Choroid plexus epithelial cell (primary cell): Measurements from ENCODE around the gene IFT74.
A peak's percentile ranks its signal among the peaks of the same experiment; 100 is the strongest.

Source experiments
- DNase-seq: peaks from one replicate; pipeline ENCODE4 v3.0.0-alpha.2; 2010; ENCODE audit warnings: low read depth
- H3K4me3 ChIP-seq: 2 replicates; pipeline ENCODE4 v1.5.1; 2011; ENCODE audit warnings: low read depth, mild to moderate bottlenecking, control low read depth, low read length, moderate library complexity
- CTCF ChIP-seq: conservative IDR thresholded peaks from 2 replicates; pipeline ENCODE4 v1.5.1; 2011; ENCODE audit warnings: low read depth, mild to moderate bottlenecking, control low read depth, inconsistent platforms, low read length, moderate library complexity

IFT74 gene

GRCh38 chr9:26955921-26956859, at the start of gene IFT74:
Gene IFT74, plus strand, starts transcription at chr9:26956412. Its CDS starts 5,556 bp downstream, at chr9:26961968.
- TF ChIP-seq CTCF = no peak
- peak within 1 kb of the TSS; percentile 80 for H3K4me3 ChIP-seq
- DNase-seq = peak; percentile 99

GRCh38 chr9:26913138-26913668, 43.0 kb upstream of the IFT74 start:
- no peak overlapping the region for H3K4me3 ChIP-seq
- DNase-seq = no peak
- no peak for TF ChIP-seq CTCF

- no peak for TF ChIP-seq CTCF
- no peak for DNase-seq
Measured at GRCh38 chr9:26919698-26920097, 36.5 kb upstream of the IFT74 start.

GRCh38 chr9:26925609-26926008, 30.6 kb upstream of the IFT74 start:
- DNase-seq = no peak
- TF ChIP-seq CTCF = no peak
- H3K4me3 ChIP-seq = no peak overlapping the region

More at GRCh38 chr9:26919698-26920097, 36.5 kb upstream of the IFT74 start:
- H3K4me3 ChIP-seq = no peak overlapping the region

- no peak for TF ChIP-seq CTCF
- no peak for DNase-seq
- H3K4me3 ChIP-seq = no peak overlapping the region
Measured at GRCh38 chr9:26928902-26929495, 27.2 kb upstream of the IFT74 start.

- no peak for DNase-seq
- no peak overlapping the region for H3K4me3 ChIP-seq
- TF ChIP-seq CTCF = no peak
Measured at GRCh38 chr9:26935847-26936246, 20.4 kb upstream of the IFT74 start.
